Neuronal stem cell (in vitro differentiated cells): ENCODE measurements around the gene FAR2.

Experiments
- DNase-seq: peaks from one replicate; pipeline ENCODE4 v3.0.0-alpha.2; 2013; ENCODE audit warnings: low spot score
- H2AFZ ChIP-seq: one replicate; pipeline ENCODE4 v1.6.1; 2013; ENCODE audit warnings: mild to moderate bottlenecking, low read length, inconsistent platforms
- H2AK5ac ChIP-seq: 2 replicates; pipeline ENCODE4 v1.6.1; 2013; ENCODE audit warnings: low read depth, mild to moderate bottlenecking, inconsistent platforms, low read length, moderate library complexity, mixed read lengths
- H2BK120ac ChIP-seq: 2 replicates; pipeline ENCODE4 v1.6.1; 2013; ENCODE audit warnings: low read depth, mild to moderate bottlenecking, inconsistent platforms, low read length, moderate library complexity, mixed read lengths
- H2BK12ac ChIP-seq: one replicate; pipeline ENCODE4 v1.6.1; 2013; ENCODE audit warnings: low read length, inconsistent platforms
- H2BK15ac ChIP-seq: 2 replicates; pipeline ENCODE4 v1.6.1; 2013; ENCODE audit warnings: mild to moderate bottlenecking, low read length, inconsistent platforms, mixed read lengths
- H2BK5ac ChIP-seq: one replicate; pipeline ENCODE4 v1.6.1; 2013; ENCODE audit warnings: inconsistent platforms, mild to moderate bottlenecking, low read length, moderate library complexity
- H3K14ac ChIP-seq: one replicate; pipeline ENCODE4 v1.6.1; 2013; ENCODE audit warnings: low read length, inconsistent platforms
- H3K18ac ChIP-seq: 2 replicates; pipeline ENCODE4 v1.6.1; 2013; ENCODE audit warnings: low read length, inconsistent platforms
- H3K23ac ChIP-seq: 2 replicates; pipeline ENCODE4 v1.6.1; 2013; ENCODE audit warnings: low read depth, mild to moderate bottlenecking, mixed read lengths, low read length, inconsistent platforms; ENCODE audit not compliant: poor library complexity
- H3K27ac ChIP-seq: replicated peaks from 3 replicates; pipeline ENCODE4 v1.5.1; 2013; ENCODE audit warnings: low read length, inconsistent platforms
- H3K27me3 ChIP-seq, 3 experiments: 2 replicates each; pipeline ENCODE4 v1.6.1; 2013; ENCODE audit warnings: low read length in 3 of 3, mild to moderate bottlenecking in 2 of 3, inconsistent platforms in 1 of 3, low read depth in 1 of 3, mixed read lengths in 1 of 3, moderate library complexity in 1 of 3; ENCODE audit not compliant: control insufficient read depth in 3 of 3, insufficient read depth in 3 of 3
- H3K36me3 ChIP-seq, 2 donors: replicated peaks in 1 of 2; 2 replicates each; pipeline ENCODE4 v1.6.1; 2013; ENCODE audit warnings: low read length in 2 of 2; ENCODE audit not compliant: control insufficient read depth in 2 of 2, insufficient read depth in 2 of 2
- H3K4ac ChIP-seq: 2 replicates; pipeline ENCODE4 v1.6.1; 2013; ENCODE audit warnings: inconsistent platforms, mild to moderate bottlenecking, low read length, moderate library complexity
- H3K4me1 ChIP-seq, 2 donors: 1 replicate in 1 of 2; 2 replicates in 1 of 2; pipeline ENCODE4 v1.6.1; 2013; ENCODE audit warnings: low read length in 2 of 2, low read depth in 1 of 2; ENCODE audit not compliant: control insufficient read depth in 2 of 2, insufficient read depth in 1 of 2
- H3K4me2 ChIP-seq: one replicate; pipeline ENCODE4 v1.6.1; 2013; ENCODE audit warnings: mild to moderate bottlenecking, low read length, inconsistent platforms; ENCODE audit not compliant: insufficient read depth, poor library complexity, severe bottlenecking
- H3K4me3 ChIP-seq, 2 donors: 2 replicates each; pipeline ENCODE4 v1.5.1; 2013; ENCODE audit warnings: low read length in 2 of 2, mild to moderate bottlenecking in 2 of 2, inconsistent platforms in 1 of 2, moderate library complexity in 1 of 2
- H3K79me1 ChIP-seq: one replicate; pipeline ENCODE4 v1.6.1; 2013; ENCODE audit warnings: low read depth, mild to moderate bottlenecking, inconsistent platforms, low read length, moderate library complexity
- H3K9ac ChIP-seq: one replicate; pipeline ENCODE4 v1.6.1; 2013; ENCODE audit warnings: mild to moderate bottlenecking, low read depth, low read length, inconsistent platforms; ENCODE audit not compliant: poor library complexity
- H3K9me3 ChIP-seq, 2 donors: replicated peaks in 1 of 2; 2 replicates each; pipeline versions ENCODE3 to v1.6.1; 2013; ENCODE audit warnings: low read length in 2 of 2, mild to moderate bottlenecking in 2 of 2, inconsistent platforms in 1 of 2, low read depth in 1 of 2, mixed read lengths in 1 of 2, moderate library complexity in 1 of 2; ENCODE audit not compliant: control insufficient read depth in 2 of 2, insufficient read depth in 1 of 2
- H4K8ac ChIP-seq: one replicate; pipeline ENCODE4 v1.6.1; 2013; ENCODE audit warnings: low read depth, mild to moderate bottlenecking, inconsistent platforms, low read length, moderate library complexity
- H4K91ac ChIP-seq: one replicate; pipeline ENCODE4 v1.6.1; 2013; ENCODE audit warnings: low read length, low read depth, mild to moderate bottlenecking, inconsistent platforms; ENCODE audit not compliant: poor library complexity
- WGBS, 2 donors: extraction: QIAGEN DNeasy Blood & Tissue Kit; methylation state at CpG; one replicate each; pipeline ENCODE4 v1.1.7; 2013; ENCODE audit warnings: missing lambda C conversion rate in 2 of 2, mixed read lengths in 1 of 2; ENCODE audit not compliant: insufficient read length in 2 of 2, insufficient replicate concordance in 1 of 2; ENCODE audit errors: extremely low coverage in 2 of 2; 5-methylcytosine and 5-hydroxymethylcytosine counted together

FAR2 gene

GRCh38 chr12:29374913-29375312, 225.8 kb downstream of the FAR2 start:
- H3K4ac ChIP-seq: no peak overlapping the region
- no peak overlapping the region for H4K8ac ChIP-seq
- no peak overlapping the region for H3K18ac ChIP-seq
- no peak overlapping the region for H4K91ac ChIP-seq
- no peak overlapping the region for H3K27ac ChIP-seq
- no peaks in the 10 kb centered on the region for H3K79me1 ChIP-seq
- H3K14ac ChIP-seq: no peak overlapping the region
- 100% methylated on average over 2 of the region's 4 CpGs for WGBS, 2 donors
- H3K23ac ChIP-seq: no peak overlapping the region
- no peak overlapping the region for H2BK12ac ChIP-seq
- no peak for DNase-seq
- H3K36me3 ChIP-seq: peaks cover 0 to 40% of the 10 kb centered on the region in 2 donors
- H2AK5ac ChIP-seq: no peak overlapping the region
- H2BK120ac ChIP-seq: no peak overlapping the region
- peaks cover 0 to 15% of the 10 kb centered on the region in 2 donors for H3K9me3 ChIP-seq
- H3K27me3 ChIP-seq: no peaks in the 10 kb centered on the region
- H3K4me2 ChIP-seq: no peak overlapping the region
- no peak overlapping the region for H2BK15ac ChIP-seq
- no peak overlapping the region for H3K9ac ChIP-seq
- H2BK5ac ChIP-seq: no peak overlapping the region
- peaks cover 0 to 2% of the 10 kb centered on the region in 2 donors for H3K4me1 ChIP-seq
- no peak overlapping the region for H2AFZ ChIP-seq
- H3K4me3 ChIP-seq: no peak overlapping the region

GRCh38 chr12:29376118-29376517, 227.0 kb downstream of the FAR2 start:
- Histone ChIP-seq H3K27ac (no peak overlapping the region), H4K91ac (no peak overlapping the region), H3K18ac (no peak overlapping the region), H3K79me1 (no peaks in the 10 kb centered on the region), H3K9ac (no peak overlapping the region), H3K27me3 (no peaks in the 10 kb centered on the region), H2BK15ac (no peak overlapping the region), H3K36me3 (peaks cover 0 to 28% of the 10 kb centered on the region in 2 donors), H3K23ac (no peak overlapping the region), H3K4me3 (no peak overlapping the region), H3K4me2 (no peak overlapping the region), H3K9me3 (peaks cover 0 to 15% of the 10 kb centered on the region in 2 donors), H2AFZ (no peak overlapping the region), H3K4ac (no peak overlapping the region), H2BK120ac (no peak overlapping the region), H3K14ac (no peak overlapping the region), H4K8ac (no peak overlapping the region), H2BK12ac (no peak overlapping the region), H3K4me1 (peaks cover 0 to 2% of the 10 kb centered on the region in 2 donors), H2AK5ac (no peak overlapping the region), H2BK5ac (no peak overlapping the region)
- DNase-seq: no peak
- WGBS, 2 donors: no CpG with 5 or more reads among the region's 2 CpGs

- H2AFZ ChIP-seq: peak within 1 kb of the TSS; percentile 92
- H3K9me3 ChIP-seq: peaks cover 0 to 15% of the 10 kb centered on the region in 2 donors
- H3K23ac ChIP-seq: no peak within 1 kb of the TSS
- H2BK120ac ChIP-seq: no peak within 1 kb of the TSS
- peak within 1 kb of the TSS; percentile 89 to 96 for H3K4me3 ChIP-seq
- H2AK5ac ChIP-seq: no peak within 1 kb of the TSS
- peak within 1 kb of the TSS; percentile 67 for H3K27ac ChIP-seq
- H4K91ac ChIP-seq: no peak within 1 kb of the TSS
- no peak within 1 kb of the TSS for H2BK5ac ChIP-seq
- H3K79me1 ChIP-seq: no peaks in the 10 kb centered on the region
- peak within 1 kb of the TSS; percentile 73 for H3K4me2 ChIP-seq
- no peaks in the 10 kb centered on the region for H3K27me3 ChIP-seq
- H4K8ac ChIP-seq: no peak within 1 kb of the TSS
- H2BK15ac ChIP-seq: no peak within 1 kb of the TSS
- H3K4ac ChIP-seq: no peak within 1 kb of the TSS
- no peak within 1 kb of the TSS for H3K14ac ChIP-seq
- peak; percentile 97 for DNase-seq
- peak within 1 kb of the TSS; percentile 61 for H3K9ac ChIP-seq
- peak within 1 kb of the TSS; percentile 40 for H3K18ac ChIP-seq
- peaks cover 0 to 2% of the 10 kb centered on the region in 2 donors for H3K4me1 ChIP-seq
- WGBS, 2 donors: no CpG with 5 or more reads among the region's 55 CpGs
- H2BK12ac ChIP-seq: no peak within 1 kb of the TSS
- peaks cover 0 to 18% of the 10 kb centered on the region in 2 donors for H3K36me3 ChIP-seq
Measured at GRCh38 chr12:29380536-29381523, 231.8 kb downstream of the FAR2 start, which contains the start of gene ERGIC2. TSS of gene ERGIC2 (minus strand) at chr12:29381172. CDS start at chr12:29371633, 9,539 bp downstream.

GRCh38 chr12:29382251-29382650, 233.2 kb downstream of the FAR2 start:
- no CpG with 5 or more reads among the region's 2 CpGs for WGBS, 2 donors

More at GRCh38 chr12:29382251-29382650, 233.2 kb downstream of the FAR2 start:
- Histone ChIP-seq H3K4me3 (no peak overlapping the region), H2BK15ac (no peak overlapping the region), H3K27ac (no peak overlapping the region), H2BK120ac (no peak overlapping the region), H3K4ac (no peak overlapping the region), H2AFZ (peak overlapping the region; percentile 70), H3K79me1 (no peaks in the 10 kb centered on the region), H3K23ac (no peak overlapping the region), H3K4me1 (peaks cover 0 to 2% of the 10 kb centered on the region in 2 donors), H4K91ac (no peak overlapping the region), H3K14ac (no peak overlapping the region), H3K9ac (no peak overlapping the region), H2BK5ac (no peak overlapping the region), H4K8ac (no peak overlapping the region), H3K9me3 (peaks cover 0 to 9% of the 10 kb centered on the region in 2 donors), H3K36me3 (peaks cover 0 to 10% of the 10 kb centered on the region in 2 donors), H3K27me3 (no peaks in the 10 kb centered on the region), H2AK5ac (no peak overlapping the region), H3K4me2 (no peak overlapping the region), H3K18ac (no peak overlapping the region), H2BK12ac (no peak overlapping the region)
- no peak for DNase-seq
